WTC11 (cell line): ENCODE data around the gene FUT8.

Experiments used
- NR3C1 ChIP-seq: sonication (generic); formaldehyde crosslinking; conservative IDR thresholded peaks from 2 replicates; pipeline ENCODE4 v1.8.1; 2023; ENCODE audit warnings: low read depth, mild to moderate bottlenecking, missing genetic modification reagents
- TEAD4 ChIP-seq: sonication (generic); formaldehyde crosslinking; IDR thresholded peaks from 2 replicates; pipeline ENCODE4 v1.8.0; 2022; ENCODE audit warnings: mild to moderate bottlenecking, missing genetic modification reagents
- TP53 ChIP-seq: sonication (generic); formaldehyde crosslinking; IDR thresholded peaks from 2 replicates; pipeline ENCODE4 v1.8.1; 2023; ENCODE audit warnings: mild to moderate bottlenecking, missing genetic modification reagents
- ZNF263 ChIP-seq: sonication (generic); formaldehyde crosslinking; IDR thresholded peaks from 2 replicates; pipeline ENCODE4 v1.8.1; 2022; ENCODE audit warnings: low read depth, mild to moderate bottlenecking, moderate library complexity, missing genetic modification reagents
- TF ChIP-seq, protein P1 (sequence below): fragments of 200-600 bp; IDR thresholded peaks from 2 replicates; pipeline ENCODE4 v1.8.0; 2022; ENCODE audit warnings: antibody characterized with exemption
- TF ChIP-seq, protein P2 (sequence below): sonication (generic); formaldehyde crosslinking; IDR thresholded peaks from 2 replicates; pipeline ENCODE4 v1.8.1; 2023; ENCODE audit warnings: mild to moderate bottlenecking, moderate library complexity, missing genetic modification reagents
- TF ChIP-seq, protein P3 (sequence below): sonication (generic); formaldehyde crosslinking; IDR thresholded peaks from 2 replicates; pipeline ENCODE4 v1.8.0; 2022; ENCODE audit warnings: mild to moderate bottlenecking, missing genetic modification reagents
- TF ChIP-seq, protein P4 (sequence below): fragments of 250-450 bp; sonication (Bioruptor Pico); IDR thresholded peaks from 2 replicates; pipeline ENCODE4 v1.9.0; 2021; ENCODE audit warnings: mild to moderate bottlenecking
- TF ChIP-seq, protein P5 (sequence below): sonication (generic); formaldehyde crosslinking; IDR thresholded peaks from 2 replicates; pipeline ENCODE4 v1.8.1; 2023; ENCODE audit warnings: mild to moderate bottlenecking, missing genetic modification reagents, moderate library complexity

DNA sequence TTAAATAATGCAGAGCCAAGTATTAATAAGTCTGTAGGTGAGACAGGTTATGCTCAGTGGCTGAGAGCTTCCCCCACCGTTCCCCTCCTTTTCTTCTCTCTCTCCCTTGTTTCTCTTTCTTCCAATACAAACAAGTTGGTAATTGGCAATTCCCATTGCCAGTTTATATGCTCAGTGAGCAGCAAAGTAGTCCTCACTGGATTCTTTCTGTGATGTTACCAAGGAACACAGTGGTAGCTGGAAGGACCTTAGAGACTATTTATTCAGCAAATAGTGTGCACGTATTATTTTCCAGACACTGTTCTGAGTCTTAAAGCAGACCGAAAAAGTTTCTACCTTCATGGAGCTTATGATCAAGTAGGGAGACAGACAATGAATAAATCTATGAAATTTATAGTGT lies 344.4 kb downstream of the FUT8 start:
- TF ChIP-seq, protein P1, sequence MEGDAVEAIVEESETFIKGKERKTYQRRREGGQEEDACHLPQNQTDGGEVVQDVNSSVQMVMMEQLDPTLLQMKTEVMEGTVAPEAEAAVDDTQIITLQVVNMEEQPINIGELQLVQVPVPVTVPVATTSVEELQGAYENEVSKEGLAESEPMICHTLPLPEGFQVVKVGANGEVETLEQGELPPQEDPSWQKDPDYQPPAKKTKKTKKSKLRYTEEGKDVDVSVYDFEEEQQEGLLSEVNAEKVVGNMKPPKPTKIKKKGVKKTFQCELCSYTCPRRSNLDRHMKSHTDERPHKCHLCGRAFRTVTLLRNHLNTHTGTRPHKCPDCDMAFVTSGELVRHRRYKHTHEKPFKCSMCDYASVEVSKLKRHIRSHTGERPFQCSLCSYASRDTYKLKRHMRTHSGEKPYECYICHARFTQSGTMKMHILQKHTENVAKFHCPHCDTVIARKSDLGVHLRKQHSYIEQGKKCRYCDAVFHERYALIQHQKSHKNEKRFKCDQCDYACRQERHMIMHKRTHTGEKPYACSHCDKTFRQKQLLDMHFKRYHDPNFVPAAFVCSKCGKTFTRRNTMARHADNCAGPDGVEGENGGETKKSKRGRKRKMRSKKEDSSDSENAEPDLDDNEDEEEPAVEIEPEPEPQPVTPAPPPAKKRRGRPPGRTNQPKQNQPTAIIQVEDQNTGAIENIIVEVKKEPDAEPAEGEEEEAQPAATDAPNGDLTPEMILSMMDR: no peak
- TF ChIP-seq NR3C1 (no peak), TP53 (CRISPR knock-in tag) (no peak), ZNF263 (no peak), TEAD4 (CRISPR knock-in tag) (no peak)
- TF ChIP-seq, protein P2, sequence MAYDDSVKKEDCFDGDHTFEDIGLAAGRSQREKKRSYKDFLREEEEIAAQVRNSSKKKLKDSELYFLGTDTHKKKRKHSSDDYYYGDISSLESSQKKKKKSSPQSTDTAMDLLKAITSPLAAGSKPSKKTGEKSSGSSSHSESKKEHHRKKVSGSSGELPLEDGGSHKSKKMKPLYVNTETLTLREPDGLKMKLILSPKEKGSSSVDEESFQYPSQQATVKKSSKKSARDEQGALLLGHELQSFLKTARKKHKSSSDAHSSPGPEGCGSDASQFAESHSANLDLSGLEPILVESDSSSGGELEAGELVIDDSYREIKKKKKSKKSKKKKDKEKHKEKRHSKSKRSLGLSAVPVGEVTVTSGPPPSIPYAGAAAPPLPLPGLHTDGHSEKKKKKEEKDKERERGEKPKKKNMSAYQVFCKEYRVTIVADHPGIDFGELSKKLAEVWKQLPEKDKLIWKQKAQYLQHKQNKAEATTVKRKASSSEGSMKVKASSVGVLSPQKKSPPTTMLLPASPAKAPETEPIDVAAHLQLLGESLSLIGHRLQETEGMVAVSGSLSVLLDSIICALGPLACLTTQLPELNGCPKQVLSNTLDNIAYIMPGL (CRISPR knock-in tag): no peak
- TF ChIP-seq, protein P3, sequence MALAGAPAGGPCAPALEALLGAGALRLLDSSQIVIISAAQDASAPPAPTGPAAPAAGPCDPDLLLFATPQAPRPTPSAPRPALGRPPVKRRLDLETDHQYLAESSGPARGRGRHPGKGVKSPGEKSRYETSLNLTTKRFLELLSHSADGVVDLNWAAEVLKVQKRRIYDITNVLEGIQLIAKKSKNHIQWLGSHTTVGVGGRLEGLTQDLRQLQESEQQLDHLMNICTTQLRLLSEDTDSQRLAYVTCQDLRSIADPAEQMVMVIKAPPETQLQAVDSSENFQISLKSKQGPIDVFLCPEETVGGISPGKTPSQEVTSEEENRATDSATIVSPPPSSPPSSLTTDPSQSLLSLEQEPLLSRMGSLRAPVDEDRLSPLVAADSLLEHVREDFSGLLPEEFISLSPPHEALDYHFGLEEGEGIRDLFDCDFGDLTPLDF: no peak
- TF ChIP-seq, protein P4, sequence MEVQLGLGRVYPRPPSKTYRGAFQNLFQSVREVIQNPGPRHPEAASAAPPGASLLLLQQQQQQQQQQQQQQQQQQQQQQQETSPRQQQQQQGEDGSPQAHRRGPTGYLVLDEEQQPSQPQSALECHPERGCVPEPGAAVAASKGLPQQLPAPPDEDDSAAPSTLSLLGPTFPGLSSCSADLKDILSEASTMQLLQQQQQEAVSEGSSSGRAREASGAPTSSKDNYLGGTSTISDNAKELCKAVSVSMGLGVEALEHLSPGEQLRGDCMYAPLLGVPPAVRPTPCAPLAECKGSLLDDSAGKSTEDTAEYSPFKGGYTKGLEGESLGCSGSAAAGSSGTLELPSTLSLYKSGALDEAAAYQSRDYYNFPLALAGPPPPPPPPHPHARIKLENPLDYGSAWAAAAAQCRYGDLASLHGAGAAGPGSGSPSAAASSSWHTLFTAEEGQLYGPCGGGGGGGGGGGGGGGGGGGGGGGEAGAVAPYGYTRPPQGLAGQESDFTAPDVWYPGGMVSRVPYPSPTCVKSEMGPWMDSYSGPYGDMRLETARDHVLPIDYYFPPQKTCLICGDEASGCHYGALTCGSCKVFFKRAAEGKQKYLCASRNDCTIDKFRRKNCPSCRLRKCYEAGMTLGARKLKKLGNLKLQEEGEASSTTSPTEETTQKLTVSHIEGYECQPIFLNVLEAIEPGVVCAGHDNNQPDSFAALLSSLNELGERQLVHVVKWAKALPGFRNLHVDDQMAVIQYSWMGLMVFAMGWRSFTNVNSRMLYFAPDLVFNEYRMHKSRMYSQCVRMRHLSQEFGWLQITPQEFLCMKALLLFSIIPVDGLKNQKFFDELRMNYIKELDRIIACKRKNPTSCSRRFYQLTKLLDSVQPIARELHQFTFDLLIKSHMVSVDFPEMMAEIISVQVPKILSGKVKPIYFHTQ: no peak
- TF ChIP-seq, protein P5, sequence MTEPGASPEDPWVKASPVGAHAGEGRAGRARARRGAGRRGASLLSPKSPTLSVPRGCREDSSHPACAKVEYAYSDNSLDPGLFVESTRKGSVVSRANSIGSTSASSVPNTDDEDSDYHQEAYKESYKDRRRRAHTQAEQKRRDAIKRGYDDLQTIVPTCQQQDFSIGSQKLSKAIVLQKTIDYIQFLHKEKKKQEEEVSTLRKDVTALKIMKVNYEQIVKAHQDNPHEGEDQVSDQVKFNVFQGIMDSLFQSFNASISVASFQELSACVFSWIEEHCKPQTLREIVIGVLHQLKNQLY: no peak
